KBM-7 (cell line): ENCODE measurements around the gene CSTA.
A peak's percentile ranks its signal among the peaks of the same experiment; 100 is the strongest.
"Not testable (repeated sequence)": the region's sequence is repeated elsewhere in the genome, so short reads cannot be mapped to it uniquely, and the experiment has no call there.

Experiments
- DNase-seq: peaks from one replicate; pipeline ENCODE4 v3.0.0-alpha.2; 2015
- in situ Hi-C: fragments of 300-500 bp; cut with MboI; formaldehyde crosslinking; loops from 2 replicates; pipeline ENCODE4 v1.14.3; 2020; ENCODE audit warnings: low sequenced_read_pairs, low pct_unique_long_range_greater_than_20kb, mixed read lengths

Gene CSTA

GRCh38 chr3:122365582-122366378, 40.7 kb downstream of the CSTA start:
- in situ Hi-C loops, DNase-seq: not testable (repeated sequence)

- in situ Hi-C loops: no loop called here
- no peak for DNase-seq
These were observed 41.3 kb downstream of the CSTA start for GRCh38 chr3:122366379-122366749.

- in situ Hi-C loops: no loop called here
- no peak for DNase-seq
These were observed 49.0 kb downstream of the CSTA start for GRCh38 chr3:122374034-122374433.

- in situ Hi-C loops: no loop called here
- no peak for DNase-seq
These were observed 52.9 kb downstream of the CSTA start for GRCh38 chr3:122377975-122378374.

GRCh38 chr3:122382888-122383666, 58.0 kb downstream of the CSTA start, which contains the start of gene MIX23:
Gene MIX23 (minus strand): TSS chr3:122383231. CDS start chr3:122383224, 7 bp downstream.
- in situ Hi-C loops: no loop called here
- DNase-seq: peak; percentile 89

GRCh38 chr3:122383771-122384697, 59.0 kb downstream of the CSTA start, which contains the start of gene FAM162A:
Gene FAM162A (plus strand): TSS chr3:122384182. CDS start chr3:122384266, 84 bp downstream.
- in situ Hi-C loops: no loop called here
- DNase-seq: peak; percentile 95

- DNase-seq: no peak
These were observed 62.7 kb downstream of the CSTA start for GRCh38 chr3:122387709-122388108.

GRCh38 chr3:122389197-122389596, 64.1 kb downstream of the CSTA start:
- DNase-seq: no peak
- in situ Hi-C loops: no loop called here

More at GRCh38 chr3:122387709-122388108, 62.7 kb downstream of the CSTA start:
- in situ Hi-C loops: no loop called here

- in situ Hi-C loops: no loop called here
- no peak for DNase-seq
These were observed 64.8 kb downstream of the CSTA start for GRCh38 chr3:122389892-122390291.

GRCh38 chr3:122390665-122391064, 65.6 kb downstream of the CSTA start:
- no peak for DNase-seq
- in situ Hi-C loops: no loop called here
